Globus pallidus (tissue), 1 donor: ENCODE results near the gene ZNF280A.
A peak's percentile ranks its signal among the peaks of the same experiment; 100 is the strongest.
"Not testable (repeated sequence)": the region's sequence is repeated elsewhere in the genome, so short reads cannot be mapped to it uniquely, and the experiment has no call there.

ENCODE experiments used
- DNase-seq: peaks from one replicate; pipeline ENCODE4 v3.0.0-alpha.2; 2015; ENCODE audit warnings: low spot score

ZNF280A gene

GRCh38 chr22:22510833-22511232 is 9.2 kb downstream of the ZNF280A start:
- not testable (repeated sequence) for DNase-seq

GRCh38 chr22:22509912-22510311 is 10.2 kb downstream of the ZNF280A start:
- not testable (repeated sequence) for DNase-seq

GRCh38 chr22:22508274-22509176 is 11.5 kb downstream of the ZNF280A start, which contains the start of gene ZNF280B:
Gene ZNF280B (minus strand): TSS chr22:22508742. CDS start chr22:22489398, 19,344 bp downstream.
- DNase-seq, result peak; percentile 57

- no peak for DNase-seq
Measured at GRCh38 chr22:22507743-22508273, 12.3 kb downstream of the ZNF280A start.

GRCh38 chr22:22506736-22507135 is 13.3 kb downstream of the ZNF280A start:
- DNase-seq, result no peak

- no peak for DNase-seq
Measured at GRCh38 chr22:22498267-22498666, 21.8 kb downstream of the ZNF280A start.

GRCh38 chr22:22491589-22491988 is 28.5 kb downstream of the ZNF280A start:
- not testable (repeated sequence) for DNase-seq

GRCh38 chr22:22488736-22489135 is 31.3 kb downstream of the ZNF280A start:
- no peak for DNase-seq

GRCh38 chr22:22487869-22488597 is 32.0 kb downstream of the ZNF280A start:
- DNase-seq, result no peak

- DNase-seq, result no peak
Measured at GRCh38 chr22:22487059-22487458, 33.0 kb downstream of the ZNF280A start.

GRCh38 chr22:22486132-22486899 is 33.8 kb downstream of the ZNF280A start:
- DNase-seq, result no peak

- DNase-seq, result no peak
Measured at GRCh38 chr22:22485524-22485923, 34.5 kb downstream of the ZNF280A start.

- no peak for DNase-seq
Measured at GRCh38 chr22:22484023-22484422, 36.0 kb downstream of the ZNF280A start.

GRCh38 chr22:22480940-22481339 is 39.1 kb downstream of the ZNF280A start:
- DNase-seq, result no peak

GRCh38 chr22:22479999-22480532 is 40.0 kb downstream of the ZNF280A start:
- DNase-seq, result no peak

- no peak for DNase-seq
Measured at GRCh38 chr22:22479116-22479515, 41.0 kb downstream of the ZNF280A start.

- no peak for DNase-seq
Measured at GRCh38 chr22:22478470-22478869, 41.6 kb downstream of the ZNF280A start.

GRCh38 chr22:22474733-22475132 is 45.3 kb downstream of the ZNF280A start:
- DNase-seq, result no peak

GRCh38 chr22:22471104-22471503 is 49.0 kb downstream of the ZNF280A start:
- not testable (repeated sequence) for DNase-seq

- DNase-seq, result no peak
Measured at GRCh38 chr22:22469527-22469926, 50.5 kb downstream of the ZNF280A start.

- DNase-seq, result not testable (repeated sequence)
Measured at GRCh38 chr22:22468794-22469469, 51.1 kb downstream of the ZNF280A start.
